Kidney glomerular epithelial cell (primary cell): ENCODE data around the gene PLA2G4F.

Experiments
- DNase-seq: peaks from one replicate; lab custom pipeline; 2025; lab: John Stamatoyannopoulos, UW

Gene PLA2G4F, protein sequence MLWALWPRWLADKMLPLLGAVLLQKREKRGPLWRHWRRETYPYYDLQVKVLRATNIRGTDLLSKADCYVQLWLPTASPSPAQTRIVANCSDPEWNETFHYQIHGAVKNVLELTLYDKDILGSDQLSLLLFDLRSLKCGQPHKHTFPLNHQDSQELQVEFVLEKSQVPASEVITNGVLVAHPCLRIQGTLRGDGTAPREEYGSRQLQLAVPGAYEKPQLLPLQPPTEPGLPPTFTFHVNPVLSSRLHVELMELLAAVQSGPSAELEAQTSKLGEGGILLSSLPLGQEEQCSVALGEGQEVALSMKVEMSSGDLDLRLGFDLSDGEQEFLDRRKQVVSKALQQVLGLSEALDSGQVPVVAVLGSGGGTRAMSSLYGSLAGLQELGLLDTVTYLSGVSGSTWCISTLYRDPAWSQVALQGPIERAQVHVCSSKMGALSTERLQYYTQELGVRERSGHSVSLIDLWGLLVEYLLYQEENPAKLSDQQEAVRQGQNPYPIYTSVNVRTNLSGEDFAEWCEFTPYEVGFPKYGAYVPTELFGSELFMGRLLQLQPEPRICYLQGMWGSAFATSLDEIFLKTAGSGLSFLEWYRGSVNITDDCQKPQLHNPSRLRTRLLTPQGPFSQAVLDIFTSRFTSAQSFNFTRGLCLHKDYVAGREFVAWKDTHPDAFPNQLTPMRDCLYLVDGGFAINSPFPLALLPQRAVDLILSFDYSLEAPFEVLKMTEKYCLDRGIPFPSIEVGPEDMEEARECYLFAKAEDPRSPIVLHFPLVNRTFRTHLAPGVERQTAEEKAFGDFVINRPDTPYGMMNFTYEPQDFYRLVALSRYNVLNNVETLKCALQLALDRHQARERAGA

GRCh38 chr15:42156243-42156922 is at the start of gene PLA2G4F:
TSS of gene PLA2G4F (minus strand) at chr15:42156636. CDS start at chr15:42156549, 87 bp downstream.
- DNase-seq: no peak

DNA sequence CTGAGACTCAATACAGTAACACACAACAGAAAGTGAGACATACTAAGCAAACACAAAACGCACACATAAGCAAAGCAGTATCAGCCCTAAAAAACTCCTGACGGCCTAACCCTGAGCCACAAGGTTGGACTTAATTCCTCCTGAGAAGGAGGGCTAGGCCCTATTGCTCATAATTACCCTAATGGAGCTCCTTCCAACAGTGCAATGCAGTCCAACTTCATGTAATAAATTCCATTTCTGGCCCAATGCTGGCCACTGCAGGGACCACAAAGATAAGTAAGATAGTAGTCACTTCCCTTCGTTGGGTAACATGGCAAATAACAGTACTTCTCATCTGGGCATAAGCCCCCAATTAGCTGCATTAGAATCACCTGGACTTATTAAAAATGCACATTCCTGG is 47.5 kb upstream of the PLA2G4F start:
- DNase-seq: no peak

DNA sequence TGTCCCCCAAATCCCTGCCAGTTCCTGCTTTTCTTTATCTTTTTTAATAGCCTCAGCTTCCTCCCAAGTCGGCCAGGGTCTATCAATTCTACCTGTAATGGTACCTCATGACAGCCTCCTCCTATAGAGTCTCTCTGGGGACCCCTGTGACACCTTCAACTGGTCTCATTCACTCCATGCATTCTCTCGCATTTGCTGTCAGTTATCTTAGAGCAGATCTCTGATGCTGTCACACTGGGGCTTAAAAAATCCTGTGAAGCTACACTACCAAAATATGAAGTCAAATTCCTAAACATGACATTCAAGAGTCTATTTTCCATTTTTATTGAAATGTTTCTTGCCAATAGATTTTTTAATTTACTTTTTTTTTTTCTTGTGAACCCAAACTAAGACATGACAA is 46.2 kb upstream of the PLA2G4F start:
- no peak for DNase-seq

DNA sequence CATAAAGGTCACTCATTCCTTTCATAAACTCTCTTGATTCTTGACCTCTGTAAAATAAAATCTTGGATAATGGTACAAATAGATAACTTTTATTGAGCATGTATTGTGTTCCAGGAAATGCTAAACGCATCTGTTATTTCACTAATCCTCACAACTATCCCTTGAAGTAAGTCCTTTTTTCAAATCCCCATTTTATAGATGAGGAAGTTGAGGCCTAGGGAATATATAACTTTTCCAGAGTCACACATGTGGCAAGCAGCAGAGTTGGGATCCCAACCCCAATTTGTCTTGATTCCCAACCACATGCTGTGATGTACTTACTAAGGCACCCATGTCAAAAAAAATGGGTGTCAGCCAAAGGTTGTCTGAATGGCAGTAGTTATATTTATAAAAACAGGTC is 45.4 kb upstream of the PLA2G4F start:
- no peak for DNase-seq

GRCh38 chr15:42199126-42199525 is 42.7 kb upstream of the PLA2G4F start:
- DNase-seq: no peak

- no peak for DNase-seq
These were observed 42.1 kb upstream of the PLA2G4F start for GRCh38 chr15:42198516-42198915.

DNA sequence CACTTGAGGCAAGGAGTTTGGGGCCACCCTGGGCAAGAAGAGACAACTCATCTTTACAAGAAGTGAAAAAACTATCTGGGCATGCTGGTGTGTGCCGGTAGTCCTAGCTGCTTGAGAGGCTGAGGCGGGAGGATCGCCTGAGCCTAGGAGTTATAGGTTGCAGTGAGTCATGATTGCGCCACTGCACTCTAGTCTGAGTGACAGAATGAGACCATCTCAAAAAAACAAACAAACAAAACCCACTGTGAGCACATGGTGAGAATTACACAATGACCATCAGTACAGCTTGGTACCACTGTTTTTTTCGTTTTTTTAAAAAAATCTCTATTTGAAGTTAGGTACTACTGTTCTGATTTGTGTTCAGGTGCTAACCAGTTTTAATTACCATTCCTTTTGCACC is 38.1 kb upstream of the PLA2G4F start:
- DNase-seq: no peak

GRCh38 chr15:42193383-42193782 is 36.9 kb upstream of the PLA2G4F start:
- no peak for DNase-seq

DNA sequence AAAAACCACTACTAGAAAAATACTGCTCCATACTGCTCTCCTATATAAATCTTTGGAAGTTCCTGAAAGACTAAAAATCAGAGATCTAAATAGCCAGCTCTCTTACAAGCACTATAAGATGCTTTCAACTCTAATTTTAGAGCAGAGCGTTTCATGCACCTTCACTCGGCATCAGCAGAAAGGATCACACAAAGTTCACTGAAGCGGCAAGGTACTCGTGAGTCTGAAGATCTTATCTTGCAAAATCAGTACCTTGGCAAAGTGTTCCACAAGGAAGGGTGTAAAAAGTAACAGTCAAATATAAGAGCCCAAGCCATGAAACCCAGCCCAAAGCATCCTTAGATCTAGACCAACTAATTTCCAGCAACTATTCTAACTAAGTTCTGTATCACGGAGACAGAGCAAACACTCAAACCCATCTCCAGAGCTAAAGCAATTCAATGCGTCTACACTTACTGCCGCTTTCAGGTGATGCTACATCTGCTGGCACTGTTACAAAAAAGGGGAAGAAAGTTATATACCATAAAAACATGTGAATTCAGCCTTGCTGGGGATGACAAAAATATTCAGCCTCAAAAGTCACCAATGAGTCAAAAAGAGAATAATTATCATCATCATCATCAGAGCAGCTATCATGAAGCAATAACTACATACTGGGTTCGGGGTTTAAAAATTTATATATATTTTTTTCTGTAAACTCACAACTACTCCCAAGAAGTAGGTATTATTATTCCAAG is 35.3 kb upstream of the PLA2G4F start:
- DNase-seq: no peak

DNA sequence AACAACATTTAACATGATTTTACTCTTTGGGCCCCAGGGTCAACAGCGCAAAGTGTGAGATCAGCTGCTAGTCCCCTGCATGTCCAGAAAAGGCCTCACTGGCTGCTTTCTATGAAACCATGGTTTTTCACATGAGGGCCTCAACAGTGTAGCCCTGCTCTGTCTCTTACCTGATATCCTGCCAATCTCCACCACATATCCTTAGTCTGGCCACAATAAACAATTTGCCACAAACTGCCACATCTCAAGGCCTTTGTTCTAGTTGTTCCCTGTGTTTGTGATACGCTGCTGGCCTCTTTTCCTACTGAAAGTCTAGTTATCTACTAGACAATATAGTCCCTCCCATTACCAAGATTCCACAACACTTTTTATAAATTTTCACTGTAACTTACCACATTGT is 33.9 kb upstream of the PLA2G4F start:
- no peak for DNase-seq

GRCh38 chr15:42185801-42186200 is 29.4 kb upstream of the PLA2G4F start:
- DNase-seq: no peak

DNA sequence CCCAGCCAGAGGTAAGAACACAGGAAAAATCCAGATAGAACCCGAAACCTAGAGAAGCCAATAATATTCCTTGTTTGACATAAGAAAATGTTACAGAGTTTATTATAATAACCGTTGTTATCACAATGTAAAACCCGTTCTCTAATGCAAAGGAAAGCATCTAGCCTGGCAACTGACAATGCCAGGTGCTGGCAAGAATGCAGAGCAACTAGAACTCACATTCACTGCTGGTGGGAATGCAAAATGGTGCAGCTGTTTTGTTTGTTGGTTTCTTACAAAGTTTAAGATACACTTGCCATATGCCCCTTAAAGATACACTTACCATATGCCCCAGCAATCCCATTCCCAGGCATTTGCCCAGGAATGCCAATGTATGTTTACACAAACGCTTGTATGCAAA is 28.3 kb upstream of the PLA2G4F start:
- no peak for DNase-seq

GRCh38 chr15:42184296-42184695 is 27.9 kb upstream of the PLA2G4F start:
- no peak for DNase-seq

DNA sequence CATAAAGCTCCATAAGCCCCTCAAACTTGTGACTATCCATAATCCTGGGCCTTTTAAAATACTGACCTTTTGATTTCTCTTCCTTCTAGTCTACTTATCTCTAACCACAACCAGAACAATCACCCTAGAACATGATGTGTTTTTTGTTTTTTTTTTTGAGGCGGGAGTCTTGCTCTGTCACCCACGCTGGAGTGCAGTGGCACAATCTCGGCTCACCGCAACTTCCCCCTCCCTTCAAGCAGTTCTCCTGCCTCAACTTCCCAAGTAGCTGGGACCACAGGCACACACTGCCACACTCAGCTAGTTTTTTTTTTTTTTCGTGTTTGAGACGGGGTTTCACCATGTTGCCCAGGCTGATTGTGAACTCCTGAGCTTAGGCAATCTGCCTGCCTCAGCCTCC is 26.5 kb upstream of the PLA2G4F start:
- no peak for DNase-seq

GRCh38 chr15:42182328-42182886 is 26.0 kb upstream of the PLA2G4F start:
- no peak for DNase-seq

- no peak for DNase-seq
These were observed 21.6 kb upstream of the PLA2G4F start for GRCh38 chr15:42178056-42178455.

DNA sequence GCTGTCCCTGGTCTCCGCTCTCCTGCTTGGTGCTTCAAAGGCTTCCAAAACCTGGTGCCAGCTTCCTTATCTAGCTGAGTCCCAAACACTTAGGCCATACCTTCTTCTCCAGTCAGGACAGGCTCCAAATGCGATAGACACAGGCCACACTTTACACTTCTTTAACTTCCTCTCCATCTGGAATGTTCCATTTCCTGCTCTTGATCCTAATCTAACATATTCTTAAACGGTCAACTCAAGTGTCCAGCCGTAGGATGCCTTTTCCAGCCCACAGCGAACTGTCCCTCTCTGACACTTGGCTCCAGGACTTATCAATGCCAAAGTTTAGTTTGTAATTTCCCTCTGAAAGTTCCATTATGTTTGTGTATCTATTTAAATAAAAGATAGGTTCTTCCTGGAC is 19.2 kb upstream of the PLA2G4F start:
- no peak for DNase-seq

DNA sequence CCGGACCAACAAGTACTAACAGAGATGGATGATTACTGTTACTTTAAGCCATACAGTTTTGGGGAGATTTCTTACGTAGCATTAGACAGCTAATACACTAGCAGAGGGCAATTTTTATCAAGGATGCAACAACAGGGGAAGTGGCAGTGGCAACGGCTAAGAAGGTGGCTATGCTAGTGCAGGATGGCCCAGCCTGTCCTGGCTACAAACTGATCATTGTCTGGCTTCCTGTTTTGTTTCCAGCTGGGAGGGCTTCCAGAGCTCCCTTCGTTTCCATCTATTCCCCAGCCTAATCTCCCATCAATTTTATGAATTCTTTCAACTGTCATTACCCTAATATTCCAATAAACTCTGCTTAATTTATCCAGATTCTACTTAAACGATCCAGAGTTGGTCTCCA is 16.0 kb upstream of the PLA2G4F start:
- DNase-seq: no peak

DNA sequence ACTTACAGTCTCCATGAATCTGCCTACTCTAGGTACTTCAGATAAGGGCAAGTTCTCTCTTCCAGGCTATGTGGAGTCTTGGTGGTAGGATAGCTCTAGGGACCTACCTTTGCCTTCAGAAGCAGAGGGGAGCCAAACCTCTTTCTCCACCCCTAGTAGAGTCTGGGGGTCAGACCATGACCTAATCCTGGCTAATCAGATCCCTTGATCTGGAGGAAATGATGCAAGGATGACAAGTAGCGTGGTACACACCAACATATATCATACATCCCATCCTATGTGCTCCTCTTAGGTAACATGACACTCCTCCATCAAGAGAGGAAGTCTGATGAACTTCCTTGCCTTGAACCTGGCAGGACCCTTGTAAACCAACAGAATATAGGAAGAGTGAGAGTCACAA is 15.4 kb upstream of the PLA2G4F start:
- DNase-seq: no peak

DNA sequence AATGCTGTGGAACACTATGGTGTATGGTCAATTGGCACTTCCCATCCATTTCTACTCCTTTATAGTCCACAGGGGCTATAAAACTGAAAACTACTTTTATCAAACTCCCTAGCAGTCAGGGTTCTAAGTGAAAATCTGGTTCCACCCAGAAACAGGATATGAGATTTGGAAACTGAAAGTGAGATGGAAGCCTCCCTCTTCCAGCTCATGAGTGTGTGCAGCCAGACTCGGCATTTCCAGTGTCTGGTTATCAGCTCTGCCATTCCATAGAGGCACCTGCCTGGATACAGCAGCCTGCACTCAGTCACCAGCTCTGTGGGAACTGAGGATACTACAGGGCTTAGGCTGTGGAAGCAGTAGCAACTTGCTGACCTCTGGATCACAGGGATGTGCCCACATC is 14.7 kb upstream of the PLA2G4F start:
- no peak for DNase-seq

DNA sequence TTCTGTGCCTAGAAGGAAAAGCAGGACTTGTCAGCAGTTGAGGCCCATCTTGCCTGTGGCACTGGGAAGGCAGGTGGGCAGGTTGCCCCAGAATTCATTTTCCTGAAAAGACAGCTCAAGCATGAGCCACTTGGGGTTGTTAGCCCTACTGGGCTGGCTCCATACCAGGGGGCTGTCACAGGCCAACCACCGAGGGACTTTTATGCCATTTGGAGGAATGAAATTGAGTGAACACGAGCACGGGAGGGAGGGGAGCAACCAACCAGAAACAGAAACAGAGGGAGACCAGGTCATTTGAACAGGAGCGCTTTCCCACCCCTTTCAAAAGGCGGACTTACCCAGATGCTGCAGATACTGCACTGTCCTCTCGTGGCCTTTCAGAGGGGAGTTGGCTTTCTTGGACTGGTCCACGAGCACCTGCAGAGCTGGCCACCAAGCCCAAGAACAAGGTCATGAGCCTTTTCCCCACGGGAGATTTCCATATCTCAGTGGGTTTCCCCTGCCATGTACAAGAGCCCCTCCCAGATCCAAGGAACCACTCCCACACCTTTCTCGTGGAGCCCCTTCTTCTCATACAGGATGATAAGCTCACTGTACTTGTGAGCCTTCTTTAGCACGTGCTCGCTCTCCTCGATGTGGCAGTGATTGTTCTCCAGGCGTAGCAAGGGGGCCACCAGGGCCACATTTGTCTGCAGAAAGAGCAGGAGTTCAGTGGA is 9.9 kb upstream of the PLA2G4F start:
- DNase-seq: no peak
